Uterus (tissue), 4 donors: Measurements from ENCODE around the gene C3orf52. TPM values are rescaled to one million over a fixed set of nuclear protein-coding genes. Genes with fewer than 3 reads are reported as not detected.

Experiments used
- DNase-seq, 2 donors: peaks; one replicate each; pipeline ENCODE4 v3.0.0-alpha.2; 2019 to 2020
- H3K27ac ChIP-seq, 2 donors: fragments of 200-600 bp; sonication (generic); 1 replicate in 1 of 2; 2 replicates in 1 of 2; pipeline ENCODE4 v1.5.1; 2016 to 2018
- H3K27me3 ChIP-seq, 2 donors: fragments of 200-600 bp; sonication (generic); one replicate each; pipeline ENCODE4 v1.5.1; 2018 to 2019; ENCODE audit warnings: control low read depth in 1 of 2
- H3K36me3 ChIP-seq, 2 donors: fragments of 200-600 bp; sonication (generic); one replicate each; pipeline ENCODE4 v1.5.1; 2019; ENCODE audit warnings: control low read depth in 1 of 2
- H3K4me1 ChIP-seq, 2 donors: fragments of 200-600 bp; sonication (generic); one replicate each; pipeline ENCODE4 v1.5.1; 2018 to 2019; ENCODE audit warnings: control low read depth in 1 of 2
- H3K4me3 ChIP-seq, 2 donors: fragments of 200-600 bp; sonication (generic); 1 replicate in 1 of 2; 2 replicates in 1 of 2; pipeline ENCODE4 v1.5.1; 2018 to 2019; ENCODE audit warnings: mild to moderate bottlenecking in 1 of 2
- H3K9me3 ChIP-seq, 2 donors: fragments of 200-600 bp; sonication (generic); one replicate each; pipeline ENCODE4 v1.5.1; 2019; ENCODE audit warnings: control low read depth in 1 of 2
- CTCF ChIP-seq, 4 experiments: fragments of 200-600 bp in 2 of 4; fragments of 450-650 bp in 2 of 4; sonication (generic) in 2 of 4; IDR thresholded peaks; one replicate each; pipeline ENCODE4 v1.5.1; 2016 to 2019; ENCODE audit warnings: antibody characterized with exemption in 4 of 4, mild to moderate bottlenecking in 2 of 4, moderate library complexity in 1 of 4
- POLR2A ChIP-seq, 2 donors: fragments of 450-650 bp; IDR thresholded peaks; one replicate each; pipeline ENCODE4 v1.6.1; 2016; ENCODE audit warnings: antibody characterized with exemption in 2 of 2, mild to moderate bottlenecking in 1 of 2, moderate library complexity in 1 of 2
- intact Hi-C: fragments of 100-400 bp; cut with DNase I; formaldehyde crosslinking; loops from one replicate; pipeline ENCODE4 v1.15.1; 2023; ENCODE audit warnings: low total_unique reads
- total RNA-seq, 4 donors: library from RNA; depleted of rRNA in 3 of 4; stranded (reverse); fragments of >200 nt in 3 of 4; gene quantifications; one replicate each; pipeline versions ENCODE4 v1.1.0 to v1.2.4, GENCODE V29; 2014 to 2023
- donor health status: DM: yes; HTN: yes; CAD: no.

Gene C3orf52
- total RNA-seq, 4 donors from 2014 or later = 0.51 to 4.4 (median 1.5) TPM

- H3K36me3 ChIP-seq = no peaks in the 10 kb centered on the region
- intact Hi-C loops = no loop called here
- TF ChIP-seq POLR2A (IDR thresholded peaks at IDR 0.05) (no peak), CTCF (IDR thresholded peaks at IDR 0.05) (no peak)
Measured at GRCh38 chr3:112138219-112138969, 52.2 kb downstream of the C3orf52 start.

GRCh38 chr3:112140584-112140983 is 54.4 kb downstream of the C3orf52 start:
- Histone ChIP-seq H3K4me1 (no peaks in the 10 kb centered on the region), H3K36me3 (no peaks in the 10 kb centered on the region), H3K4me3 (no peak overlapping the region), H3K27ac (no peak overlapping the region), H3K27me3 (no peaks in the 10 kb centered on the region), H3K9me3 (no peaks in the 10 kb centered on the region)
- TF ChIP-seq CTCF (IDR thresholded peaks at IDR 0.05) = no peak
- no peak for TF ChIP-seq POLR2A (IDR thresholded peaks at IDR 0.05)
- no peak for DNase-seq
- intact Hi-C loops = no loop called here

More at GRCh38 chr3:112138219-112138969, 52.2 kb downstream of the C3orf52 start:
- Histone ChIP-seq H3K9me3 (no peaks in the 10 kb centered on the region), H3K4me3 (no peak overlapping the region), H3K27me3 (no peaks in the 10 kb centered on the region), H3K27ac (no peak overlapping the region), H3K4me1 (no peaks in the 10 kb centered on the region)
- DNase-seq = no peak

GRCh38 chr3:112141293-112141692 is 55.1 kb downstream of the C3orf52 start:
- H3K4me1 ChIP-seq = no peaks in the 10 kb centered on the region
- H3K36me3 ChIP-seq = no peaks in the 10 kb centered on the region
- no peak overlapping the region for H3K4me3 ChIP-seq
- intact Hi-C loops = no loop called here
- H3K27ac ChIP-seq = no peak overlapping the region
- H3K9me3 ChIP-seq = no peaks in the 10 kb centered on the region
- no peak for DNase-seq
- no peaks in the 10 kb centered on the region for H3K27me3 ChIP-seq
- TF ChIP-seq CTCF (IDR thresholded peaks at IDR 0.05) = no peak
- no peak for TF ChIP-seq POLR2A (IDR thresholded peaks at IDR 0.05)

- H3K9me3 ChIP-seq = no peaks in the 10 kb centered on the region
- TF ChIP-seq POLR2A (IDR thresholded peaks at IDR 0.05) (no peak), CTCF (IDR thresholded peaks at IDR 0.05) (no peak)
- intact Hi-C loops = no loop called here
- no peak overlapping the region for H3K4me3 ChIP-seq
- no peaks in the 10 kb centered on the region for H3K27me3 ChIP-seq
- H3K4me1 ChIP-seq = no peaks in the 10 kb centered on the region
- H3K27ac ChIP-seq = no peak overlapping the region
- no peak for DNase-seq
- H3K36me3 ChIP-seq = no peaks in the 10 kb centered on the region
Measured at GRCh38 chr3:112143251-112143650, 57.1 kb downstream of the C3orf52 start.

- Histone ChIP-seq H3K36me3 (no peaks in the 10 kb centered on the region), H3K4me1 (no peaks in the 10 kb centered on the region), H3K27me3 (no peaks in the 10 kb centered on the region), H3K9me3 (no peaks in the 10 kb centered on the region), H3K27ac (no peak overlapping the region), H3K4me3 (no peak overlapping the region)
- no peak for DNase-seq
- TF ChIP-seq CTCF (IDR thresholded peaks at IDR 0.05) (no peak), POLR2A (IDR thresholded peaks at IDR 0.05) (no peak)
- intact Hi-C loops = no loop called here
Measured at GRCh38 chr3:112143689-112144088, 57.5 kb downstream of the C3orf52 start.
